Activated naive CD4-positive, alpha-beta T cell treated with anti-CD3 and anti-CD28 coated beads for 36 hours (primary cell): ENCODE data around the gene DNAJC6. TPM values are rescaled to one million over a fixed set of nuclear protein-coding genes. Genes with fewer than 3 reads are reported as not detected.
"Not testable (repeated sequence)": the region's sequence is repeated elsewhere in the genome, so short reads cannot be mapped to it uniquely, and the experiment has no call there.

ENCODE experiments used
- CTCF ChIA-PET: fragments of 350-600 bp; sonication (Branson Sonifier 250); formaldehyde crosslinking; loops from one replicate; lab custom pipeline; 2021; ENCODE audit warnings: antibody characterized with exemption; lab: Charles Lee
- DNase-seq: peaks from one replicate; pipeline ENCODE4 v3.0.0-alpha.2; 2020
- H3K27ac Mint-ChIP-seq: one replicate; pipeline ENCODE4 v1.8.0; 2021; ENCODE audit warnings: mild to moderate bottlenecking, mixed read lengths
- H3K27me3 Mint-ChIP-seq: one replicate; pipeline ENCODE4 v1.8.0; 2021; ENCODE audit warnings: low read depth, mixed read lengths
- H3K36me3 Mint-ChIP-seq: one replicate; pipeline ENCODE4 v1.8.0; 2021; ENCODE audit warnings: low read depth, mixed read lengths
- H3K4me1 Mint-ChIP-seq: one replicate; pipeline ENCODE4 v1.8.0; 2021; ENCODE audit warnings: low read depth, mixed read lengths
- H3K4me3 Mint-ChIP-seq: one replicate; pipeline ENCODE4 v1.8.0; 2021; ENCODE audit warnings: mild to moderate bottlenecking, moderate library complexity, mixed read lengths
- H3K9me3 Mint-ChIP-seq: one replicate; pipeline ENCODE4 v1.8.0; 2021; ENCODE audit warnings: mixed read lengths
- intact Hi-C: fragments of 100-400 bp; cut with micrococcal nuclease; formaldehyde crosslinking; loops from one replicate; pipeline ENCODE4 v1.15.1; 2023
- total RNA-seq, 2 experiments: library from RNA; stranded (reverse); gene quantifications; one replicate each; pipeline ENCODE4 v1.2.3, GENCODE V29; 2021

DNAJC6 gene
- total RNA-seq, 2 experiments from 2014 or later: 2.0 to 2.6 TPM

DNA sequence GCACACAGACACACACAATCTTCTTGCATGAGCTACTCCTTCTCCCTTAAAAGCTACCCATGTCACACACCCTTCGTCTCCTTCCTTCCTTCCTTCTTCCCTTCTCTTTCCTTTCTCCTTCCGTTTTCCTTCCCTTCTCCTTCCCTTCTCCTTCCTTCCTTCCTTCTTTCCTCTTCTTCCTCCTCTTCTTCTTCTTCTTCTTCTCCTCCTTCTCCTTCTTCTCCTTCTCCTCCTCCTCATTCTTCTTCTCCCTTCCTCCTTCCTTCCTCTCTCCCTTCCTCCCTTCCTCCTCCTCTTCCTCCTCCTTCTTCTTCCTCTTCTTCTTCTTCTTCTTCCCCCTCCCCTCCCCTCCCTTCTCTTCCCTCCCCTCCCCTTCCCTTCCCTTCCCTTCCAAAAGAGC, 59.1 kb downstream of the DNAJC6 start:
- Mint-ChIP-seq H3K4me1 (no peaks in the 10 kb centered on the region), H3K27ac (no peak overlapping the region), H3K9me3 (no peaks in the 10 kb centered on the region), H3K27me3 (no peaks in the 10 kb centered on the region), H3K36me3 (no peaks in the 10 kb centered on the region), H3K4me3 (no peak overlapping the region)
- CTCF ChIA-PET: no interaction called here
- intact Hi-C loops: no loop called here
- no peak for DNase-seq

DNA sequence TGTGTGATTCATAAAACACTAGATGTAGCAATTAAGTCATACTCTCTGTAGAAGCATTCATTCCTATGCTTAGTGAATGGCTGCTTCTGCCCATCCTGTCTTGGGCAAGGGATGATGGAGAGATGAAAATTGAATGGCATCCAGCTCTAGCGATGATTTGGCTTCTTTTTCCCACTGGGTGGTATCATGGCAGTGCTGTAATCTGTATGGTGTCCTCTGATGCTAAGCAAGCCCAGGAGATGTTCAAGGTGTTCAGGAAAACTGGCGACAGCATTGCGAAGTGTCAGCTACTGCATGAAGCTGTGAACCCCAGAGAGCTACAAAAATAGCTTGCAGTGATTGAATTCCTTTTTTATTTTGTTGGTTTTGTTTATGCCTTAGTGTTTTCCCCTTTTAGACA, 62.2 kb downstream of the DNAJC6 start:
- Mint-ChIP-seq H3K4me3 (no peak overlapping the region), H3K4me1 (no peaks in the 10 kb centered on the region), H3K27ac (no peak overlapping the region), H3K9me3 (no peaks in the 10 kb centered on the region), H3K36me3 (peaks cover 1% of the 10 kb centered on the region), H3K27me3 (no peaks in the 10 kb centered on the region)
- CTCF ChIA-PET: interaction anchor here (0.9 to 1.0 kb wide), 2 partner anchors 163 to 316 kb away, joined by 3 read pairs; no protein-coding TSS in a partner anchor
- DNase-seq: no peak
- intact Hi-C loops: no loop called here

DNA sequence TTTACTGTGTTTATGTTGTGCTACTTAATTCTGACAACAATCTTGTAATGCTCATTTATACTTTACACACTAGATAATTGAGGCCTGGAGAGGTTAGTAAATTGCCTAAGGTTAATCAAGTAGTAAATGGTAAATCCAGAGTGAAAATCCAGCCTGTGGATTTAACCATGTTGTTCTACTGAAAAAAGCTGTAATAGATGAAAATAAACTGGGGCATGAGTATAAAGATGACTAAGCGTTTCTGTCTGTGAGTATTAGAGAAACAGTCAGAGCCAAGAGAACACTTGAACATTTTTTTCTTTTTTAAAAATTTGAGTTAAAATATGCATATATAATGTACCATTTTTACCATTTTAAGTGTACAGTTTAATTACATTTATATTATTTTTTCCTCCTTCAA, 63.2 kb downstream of the DNAJC6 start:
- CTCF ChIA-PET: no interaction called here
- Mint-ChIP-seq H3K4me3 (no peak overlapping the region), H3K27ac (no peak overlapping the region), H3K4me1 (no peaks in the 10 kb centered on the region), H3K9me3 (no peaks in the 10 kb centered on the region), H3K36me3 (peaks cover 1% of the 10 kb centered on the region), H3K27me3 (no peaks in the 10 kb centered on the region)
- no peak for DNase-seq
- intact Hi-C loops: no loop called here

DNA sequence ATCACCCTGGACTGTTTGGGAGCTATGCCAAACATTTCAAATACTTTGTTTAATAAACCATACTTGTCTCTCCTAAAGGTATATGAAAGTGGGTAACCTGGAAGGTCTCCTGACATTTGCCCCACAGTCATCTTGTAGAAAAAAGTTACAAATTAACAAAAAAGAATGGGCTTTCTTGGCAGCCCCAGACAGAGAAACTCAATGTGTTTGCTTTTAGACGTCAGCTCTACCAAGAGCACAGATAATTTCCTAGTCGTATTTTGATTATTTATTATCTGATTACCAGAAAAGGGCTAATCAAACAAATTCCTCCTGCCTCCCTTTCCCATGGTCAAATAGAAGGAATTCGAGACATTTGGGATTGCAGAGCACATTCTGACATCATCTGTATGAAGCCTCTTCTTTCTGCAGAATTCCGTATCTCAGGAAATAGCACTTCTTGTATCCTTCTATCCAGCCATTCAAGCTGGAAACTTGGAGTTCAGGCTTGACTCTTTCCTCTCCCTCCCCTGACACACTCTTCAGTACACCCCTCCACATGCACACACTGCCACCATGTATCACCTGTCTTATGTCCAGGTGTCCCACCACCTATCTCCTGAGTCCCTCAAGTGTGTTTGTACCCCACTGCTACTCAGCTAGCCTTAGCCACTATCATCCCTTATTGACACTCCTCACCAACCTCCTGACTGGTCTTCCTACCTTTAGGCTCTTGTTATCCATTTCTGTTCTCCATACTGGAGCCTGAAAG, 68.3 kb downstream of the DNAJC6 start:
- no peak for DNase-seq
- no peak overlapping the region for H3K27ac Mint-ChIP-seq
- H3K27me3 Mint-ChIP-seq: no peaks in the 10 kb centered on the region
- H3K9me3 Mint-ChIP-seq: no peaks in the 10 kb centered on the region
- CTCF ChIA-PET: no interaction called here
- intact Hi-C loops: no loop called here
- H3K36me3 Mint-ChIP-seq: peaks cover 1% of the 10 kb centered on the region
- H3K4me3 Mint-ChIP-seq: no peak overlapping the region
- H3K4me1 Mint-ChIP-seq: no peaks in the 10 kb centered on the region

DNA sequence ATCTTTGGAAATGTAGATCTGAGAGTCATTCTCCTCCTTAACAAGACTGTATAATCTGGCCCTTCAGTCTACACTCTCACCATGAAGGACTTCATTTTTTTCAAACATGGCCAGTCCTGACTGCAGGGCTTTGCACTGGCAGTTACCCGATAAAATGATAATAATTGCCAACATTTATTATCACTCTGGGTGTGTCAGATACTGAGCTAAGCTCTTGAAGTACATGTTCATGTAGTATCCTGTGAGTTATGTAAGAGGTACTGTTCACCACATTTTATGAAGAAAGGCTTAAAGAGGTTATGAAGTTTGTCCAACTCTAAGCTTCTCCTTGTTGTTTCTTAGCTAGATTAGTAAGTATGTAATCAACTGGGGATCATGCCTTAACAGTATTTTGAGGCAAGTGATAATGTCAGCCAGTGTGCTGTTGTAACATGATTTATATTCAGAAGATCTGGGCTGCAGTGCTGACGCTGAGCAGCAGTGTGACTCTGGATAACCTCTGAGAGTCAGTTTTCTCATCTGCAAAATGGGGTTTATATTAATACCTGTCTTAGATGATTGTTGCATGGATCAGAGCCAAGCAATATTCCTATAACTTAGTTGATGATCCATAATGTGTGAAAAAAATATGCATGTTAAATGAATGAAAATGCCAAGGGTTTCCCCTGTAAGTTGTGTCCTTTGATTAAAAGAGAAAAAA, 69.1 kb downstream of the DNAJC6 start:
- no peaks in the 10 kb centered on the region for H3K4me1 Mint-ChIP-seq
- H3K9me3 Mint-ChIP-seq: no peaks in the 10 kb centered on the region
- CTCF ChIA-PET: no interaction called here
- no peak overlapping the region for H3K4me3 Mint-ChIP-seq
- no peak for DNase-seq
- H3K27me3 Mint-ChIP-seq: no peaks in the 10 kb centered on the region
- H3K36me3 Mint-ChIP-seq: peaks cover 1% of the 10 kb centered on the region
- no peak overlapping the region for H3K27ac Mint-ChIP-seq
- intact Hi-C loops: no loop called here

DNA sequence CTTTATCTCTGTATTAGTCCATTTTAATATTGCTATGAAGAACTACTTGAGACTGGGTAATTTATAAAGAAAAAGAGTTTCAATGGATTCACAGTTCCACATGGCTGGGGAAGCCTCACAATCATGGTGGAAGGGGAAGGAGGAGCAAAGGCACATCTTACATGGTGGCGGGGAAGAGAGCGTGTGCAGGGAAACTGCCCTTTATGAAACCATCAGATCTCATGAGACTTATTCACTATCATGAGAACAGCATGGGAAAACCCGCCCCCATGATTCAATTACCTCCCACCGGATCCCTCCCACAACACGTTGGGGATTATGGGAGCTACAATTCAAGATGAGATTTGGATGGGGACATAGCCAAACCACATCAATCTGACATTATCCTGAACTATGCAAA, 75.1 kb downstream of the DNAJC6 start:
- not testable (repeated sequence) for DNase-seq

DNA sequence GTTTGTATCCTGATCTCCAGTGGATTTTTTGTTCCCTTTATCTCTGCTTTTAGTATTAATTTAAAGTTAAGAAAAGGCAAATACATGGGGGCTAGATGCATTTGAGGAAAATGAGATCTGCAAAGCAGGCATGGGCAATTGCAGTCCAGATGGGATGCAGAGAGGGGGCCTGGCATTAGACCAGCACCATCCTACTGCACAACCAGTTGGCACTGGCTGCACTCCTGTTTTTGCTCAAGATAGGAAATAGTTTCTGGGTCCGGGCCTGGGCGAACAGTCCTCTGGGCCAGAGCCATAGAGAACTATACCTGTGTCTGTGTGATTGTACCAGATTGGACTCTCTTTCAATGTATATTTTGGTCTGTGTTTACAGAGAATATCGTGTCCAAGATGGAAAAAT, 77.1 kb downstream of the DNAJC6 start:
- DNase-seq: no peak
- no peak overlapping the region for H3K27ac Mint-ChIP-seq
- H3K4me3 Mint-ChIP-seq: no peak overlapping the region
- no peaks in the 10 kb centered on the region for H3K27me3 Mint-ChIP-seq
- intact Hi-C loops: no loop called here
- peaks cover 4% of the 10 kb centered on the region for H3K4me1 Mint-ChIP-seq
- H3K9me3 Mint-ChIP-seq: no peaks in the 10 kb centered on the region
- CTCF ChIA-PET: no interaction called here
- no peaks in the 10 kb centered on the region for H3K36me3 Mint-ChIP-seq

More for the DNA sequence above, 75.1 kb downstream of the DNAJC6 start:
- CTCF ChIA-PET, H3K27me3 Mint-ChIP-seq, intact Hi-C loops, H3K4me3 Mint-ChIP-seq, H3K9me3 Mint-ChIP-seq, H3K36me3 Mint-ChIP-seq, H3K27ac Mint-ChIP-seq, H3K4me1 Mint-ChIP-seq: not testable (repeated sequence)

DNA sequence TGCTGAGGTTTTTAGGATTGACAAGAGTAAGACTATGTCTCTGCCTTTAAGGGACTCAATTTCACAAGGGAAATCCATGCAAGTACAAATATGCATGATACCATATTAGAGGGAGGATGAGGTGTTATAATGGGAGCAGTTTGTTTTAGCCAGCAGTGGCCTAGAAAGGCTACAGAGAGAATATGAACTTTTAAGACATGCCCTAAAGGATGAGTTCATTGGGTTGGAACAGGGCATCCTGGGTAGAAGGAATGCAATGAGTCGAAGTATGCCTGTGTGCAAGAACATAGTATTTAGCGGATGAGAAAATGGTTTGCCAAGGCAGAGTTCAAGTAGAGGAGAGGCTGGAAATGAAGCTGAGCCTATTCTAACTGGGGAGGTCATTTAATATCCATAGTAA, 78.5 kb downstream of the DNAJC6 start:
- CTCF ChIA-PET: no interaction called here

DNA sequence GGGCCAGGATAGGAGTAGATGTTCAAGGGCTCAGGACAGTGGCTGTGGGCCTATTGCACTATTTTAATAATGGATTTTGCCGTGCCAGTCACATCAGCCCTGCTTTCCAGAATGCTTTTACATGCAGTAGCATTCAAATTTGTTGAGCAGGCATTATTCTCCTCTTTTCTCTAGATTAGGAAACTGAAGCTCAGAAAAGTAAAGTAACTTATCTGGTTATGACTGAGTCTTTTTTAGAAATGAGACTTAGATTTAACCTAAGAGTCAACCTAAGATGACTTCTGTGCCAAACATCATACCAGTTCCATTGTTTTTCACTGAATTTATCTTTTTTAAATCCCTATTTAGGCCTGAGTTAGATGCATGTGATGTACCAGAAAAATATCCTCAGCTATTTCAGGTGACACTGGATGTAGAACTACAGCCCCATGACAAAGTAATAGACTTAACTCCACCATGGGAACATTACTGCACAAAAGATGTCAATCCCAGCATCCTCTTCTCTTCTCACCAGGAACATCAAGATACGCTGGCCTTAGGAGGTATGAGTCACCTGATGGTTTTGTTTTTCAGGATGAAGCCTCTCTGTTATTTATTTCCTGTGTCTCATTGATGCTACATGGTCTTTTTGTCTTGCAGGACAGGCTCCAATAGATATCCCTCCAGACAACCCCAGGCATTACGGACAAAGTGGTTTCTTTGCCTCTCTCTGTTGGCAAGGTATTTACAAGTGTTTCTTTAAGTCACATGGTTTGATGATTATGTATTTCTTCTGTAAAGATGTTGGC, 79.8 kb downstream of the DNAJC6 start:
- Mint-ChIP-seq H3K27me3 (no peaks in the 10 kb centered on the region), H3K36me3 (no peaks in the 10 kb centered on the region), H3K27ac (no peak overlapping the region), H3K9me3 (no peaks in the 10 kb centered on the region), H3K4me3 (no peak overlapping the region), H3K4me1 (peaks cover 13% of the 10 kb centered on the region)
- intact Hi-C loops: no loop called here
- DNase-seq: no peak
- CTCF ChIA-PET: no interaction called here

More for the DNA sequence above, 78.5 kb downstream of the DNAJC6 start:
- Mint-ChIP-seq H3K36me3 (no peaks in the 10 kb centered on the region), H3K4me3 (no peak overlapping the region), H3K9me3 (no peaks in the 10 kb centered on the region), H3K27ac (no peak overlapping the region), H3K4me1 (peaks cover 4% of the 10 kb centered on the region), H3K27me3 (no peaks in the 10 kb centered on the region)
- intact Hi-C loops: no loop called here
- no peak for DNase-seq

DNA sequence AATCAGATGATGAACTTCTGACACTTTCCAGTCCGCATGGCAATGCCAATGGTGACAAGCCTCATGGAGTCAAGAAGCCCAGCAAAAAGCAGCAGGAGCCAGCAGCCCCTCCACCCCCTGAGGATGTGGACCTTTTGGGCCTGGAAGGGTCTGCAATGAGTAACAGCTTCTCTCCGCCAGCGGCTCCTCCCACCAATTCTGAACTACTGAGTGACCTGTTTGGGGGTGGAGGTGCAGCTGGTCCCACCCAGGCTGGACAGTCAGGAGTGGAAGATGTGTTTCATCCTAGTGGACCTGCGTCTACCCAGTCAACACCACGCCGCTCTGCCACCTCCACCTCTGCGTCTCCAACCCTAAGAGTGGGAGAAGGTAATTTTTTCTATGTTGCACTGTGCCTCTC, 83.2 kb downstream of the DNAJC6 start:
- CTCF ChIA-PET: interaction anchor here (1.2 kb wide), 1 partner anchor 76 kb away, joined by 3 read pairs; no protein-coding TSS in a partner anchor
- no peak overlapping the region for H3K27ac Mint-ChIP-seq
- peaks cover 22% of the 10 kb centered on the region for H3K4me1 Mint-ChIP-seq
- no peaks in the 10 kb centered on the region for H3K27me3 Mint-ChIP-seq
- H3K9me3 Mint-ChIP-seq: no peaks in the 10 kb centered on the region
- no peak overlapping the region for H3K4me3 Mint-ChIP-seq
- intact Hi-C loops: loop anchor here (10.0 kb wide), 1 partner anchor 422 kb away; no protein-coding TSS in a partner anchor
- DNase-seq: no peak
- H3K36me3 Mint-ChIP-seq: no peaks in the 10 kb centered on the region

DNA sequence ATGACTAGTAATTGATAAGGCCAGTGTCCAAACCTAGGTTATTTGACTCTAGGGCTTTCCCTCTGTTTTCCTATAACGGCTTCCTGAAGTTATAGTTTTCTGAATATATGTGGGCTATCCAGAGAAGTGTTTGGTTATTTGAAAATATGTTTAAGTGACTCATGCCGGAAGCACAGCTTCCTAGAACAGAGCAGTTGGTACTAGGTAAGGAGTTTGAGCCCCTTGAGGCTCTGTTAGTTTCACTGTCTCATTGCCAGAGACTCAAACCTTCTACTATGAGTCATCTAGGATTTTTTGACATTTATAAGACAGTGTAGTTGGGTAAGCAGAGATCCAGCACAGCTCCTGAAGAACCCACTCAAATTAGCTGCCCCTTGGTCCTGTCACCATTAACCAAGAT, 84.0 kb downstream of the DNAJC6 start:
- peak; percentile 39 for DNase-seq
- CTCF ChIA-PET: interaction anchor here (1.2 kb wide), 1 partner anchor 77 kb away, joined by 3 read pairs; no protein-coding TSS in a partner anchor

DNA sequence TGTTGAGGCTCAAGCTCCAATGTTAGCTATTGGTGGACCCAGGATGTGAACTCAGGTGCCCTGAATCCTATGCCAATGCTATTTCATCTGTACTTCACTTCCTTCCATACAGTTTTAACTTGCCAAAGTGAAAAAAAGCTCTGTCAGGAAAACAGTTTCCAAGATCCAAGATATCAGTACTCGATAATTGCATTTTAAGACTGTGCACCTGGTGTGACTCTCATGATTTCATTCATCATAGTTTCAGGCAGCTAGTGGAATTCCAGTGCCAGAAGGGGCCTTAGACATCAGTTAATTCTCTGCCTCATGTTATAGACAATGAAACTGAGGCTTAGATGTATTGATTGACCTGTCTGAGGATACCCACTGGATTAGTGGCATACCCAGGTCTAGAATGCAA, 84.6 kb downstream of the DNAJC6 start:
- Mint-ChIP-seq H3K4me1 (peaks cover 22% of the 10 kb centered on the region), H3K36me3 (no peaks in the 10 kb centered on the region), H3K4me3 (no peak overlapping the region), H3K27me3 (no peaks in the 10 kb centered on the region), H3K9me3 (no peaks in the 10 kb centered on the region), H3K27ac (no peak overlapping the region)
- no peak for DNase-seq
- intact Hi-C loops: loop anchor here (1.0 to 10.0 kb wide), 4 partner anchors 26 to 421 kb away; partner anchors contain the start of genes LEPR and LEPROT
- CTCF ChIA-PET: interaction anchor here (1.2 kb wide), 1 partner anchor 77 kb away, joined by 3 read pairs; no protein-coding TSS in a partner anchor

More for the DNA sequence above, 84.0 kb downstream of the DNAJC6 start:
- Mint-ChIP-seq H3K4me1 (peaks cover 22% of the 10 kb centered on the region), H3K27me3 (no peaks in the 10 kb centered on the region), H3K4me3 (no peak overlapping the region), H3K27ac (no peak overlapping the region), H3K36me3 (no peaks in the 10 kb centered on the region), H3K9me3 (no peaks in the 10 kb centered on the region)
- intact Hi-C loops: loop anchor here (1.0 to 10.0 kb wide), 4 partner anchors 27 to 421 kb away; partner anchors contain the start of genes LEPR and LEPROT
